Stimulated activated naive B cell treated with anti-CD40 and anti-IgM and Interleukin-4, amounts not matched to agents 10 μg/mL and 1 μg/mL and 100 μg/mL, for 72 hours (primary cell): Measurements from ENCODE around the gene DCP1A.
"Not testable (repeated sequence)": the region's sequence is repeated elsewhere in the genome, so short reads cannot be mapped to it uniquely, and the experiment has no call there.

Experiments
- ATAC-seq, 2 donors: fragments of 150-1000 bp; cut with Tn5 transposase; replicated peaks; 2 replicates each; pipeline ENCODE4 v1.10.0; 2021; ENCODE audit warnings: moderate library complexity in 1 of 2
- DNase-seq: peaks from one replicate; pipeline ENCODE4 v3.0.0; 2021
- H3K27ac Mint-ChIP-seq: one replicate; pipeline ENCODE4 v1.8.0; 2022; ENCODE audit warnings: mild to moderate bottlenecking, mixed read lengths
- H3K27me3 Mint-ChIP-seq, 2 donors: one replicate each; pipeline ENCODE4 v1.8.0; 2022; ENCODE audit warnings: mixed read lengths in 2 of 2
- H3K36me3 Mint-ChIP-seq, 2 donors: one replicate each; pipeline ENCODE4 v1.8.0; 2022; ENCODE audit warnings: mixed read lengths in 2 of 2, mild to moderate bottlenecking in 1 of 2
- H3K4me1 Mint-ChIP-seq, 2 donors: one replicate each; pipeline ENCODE4 v1.8.0; 2022; ENCODE audit warnings: mixed read lengths in 2 of 2, mild to moderate bottlenecking in 1 of 2
- H3K4me3 Mint-ChIP-seq, 2 donors: one replicate each; pipeline ENCODE4 v1.8.0; 2022; ENCODE audit warnings: mild to moderate bottlenecking in 2 of 2, mixed read lengths in 2 of 2, moderate library complexity in 1 of 2
- H3K9me3 Mint-ChIP-seq, 2 donors: one replicate each; pipeline ENCODE4 v1.8.0; 2022; ENCODE audit warnings: mixed read lengths in 2 of 2, mild to moderate bottlenecking in 1 of 2

Gene DCP1A

DNA sequence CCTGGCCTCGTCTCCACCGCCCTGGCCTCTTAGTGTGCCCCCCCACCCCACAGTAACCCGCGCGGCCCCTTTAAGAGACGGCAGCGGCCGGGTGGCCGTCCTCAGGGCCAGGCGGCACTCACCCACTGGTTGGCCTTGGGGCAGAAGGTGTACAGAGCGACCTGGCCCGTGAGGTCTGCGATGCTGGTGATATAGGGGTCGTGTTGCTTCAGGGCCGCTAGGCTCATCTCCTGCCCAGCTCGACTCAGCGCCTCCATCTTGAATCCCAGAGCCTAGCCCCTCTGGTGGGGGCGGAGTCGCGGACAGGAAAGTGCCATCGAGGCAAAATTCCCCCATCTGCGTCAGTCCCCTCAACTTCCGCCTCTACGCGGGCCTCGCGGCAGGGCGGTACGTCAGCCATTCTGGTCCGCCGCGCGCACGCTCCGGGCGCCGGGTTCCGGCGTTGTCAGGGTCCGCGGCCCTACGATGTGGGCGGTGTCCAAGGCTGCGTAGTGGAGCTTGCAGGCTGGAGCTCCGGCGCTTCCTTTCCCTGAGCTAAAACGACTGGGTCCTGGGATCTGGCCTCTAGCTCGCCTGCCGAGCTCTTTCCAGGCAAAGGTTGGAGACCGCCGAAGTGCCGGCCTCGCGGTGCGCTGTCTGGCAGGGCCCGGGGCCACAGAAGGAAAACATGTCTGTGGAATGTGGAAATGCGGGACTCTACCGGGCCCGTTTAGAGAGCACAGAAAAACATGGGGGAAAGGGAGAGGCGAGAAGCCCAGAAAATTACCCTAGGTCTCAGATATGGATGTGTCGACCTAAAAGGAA is at the start of gene DCP1A:
Gene DCP1A (minus strand): TSS at position 283 of the 804 bp plus-strand sequence. CDS start 26 bp downstream, at position 257.
- Mint-ChIP-seq H3K4me3 (peak within 1 kb of the TSS; percentile 97 to 98), H3K27me3 (no peaks in the 10 kb centered on the region), H3K36me3 (peaks cover 13 to 16% of the 10 kb centered on the region in 2 donors), H3K4me1 (peaks cover 7 to 21% of the 10 kb centered on the region in 2 donors), H3K27ac (peak within 1 kb of the TSS; percentile 99), H3K9me3 (no peaks in the 10 kb centered on the region)
- peak; percentile 96 to 98 for ATAC-seq
- peak; percentile 96 for DNase-seq

DNA sequence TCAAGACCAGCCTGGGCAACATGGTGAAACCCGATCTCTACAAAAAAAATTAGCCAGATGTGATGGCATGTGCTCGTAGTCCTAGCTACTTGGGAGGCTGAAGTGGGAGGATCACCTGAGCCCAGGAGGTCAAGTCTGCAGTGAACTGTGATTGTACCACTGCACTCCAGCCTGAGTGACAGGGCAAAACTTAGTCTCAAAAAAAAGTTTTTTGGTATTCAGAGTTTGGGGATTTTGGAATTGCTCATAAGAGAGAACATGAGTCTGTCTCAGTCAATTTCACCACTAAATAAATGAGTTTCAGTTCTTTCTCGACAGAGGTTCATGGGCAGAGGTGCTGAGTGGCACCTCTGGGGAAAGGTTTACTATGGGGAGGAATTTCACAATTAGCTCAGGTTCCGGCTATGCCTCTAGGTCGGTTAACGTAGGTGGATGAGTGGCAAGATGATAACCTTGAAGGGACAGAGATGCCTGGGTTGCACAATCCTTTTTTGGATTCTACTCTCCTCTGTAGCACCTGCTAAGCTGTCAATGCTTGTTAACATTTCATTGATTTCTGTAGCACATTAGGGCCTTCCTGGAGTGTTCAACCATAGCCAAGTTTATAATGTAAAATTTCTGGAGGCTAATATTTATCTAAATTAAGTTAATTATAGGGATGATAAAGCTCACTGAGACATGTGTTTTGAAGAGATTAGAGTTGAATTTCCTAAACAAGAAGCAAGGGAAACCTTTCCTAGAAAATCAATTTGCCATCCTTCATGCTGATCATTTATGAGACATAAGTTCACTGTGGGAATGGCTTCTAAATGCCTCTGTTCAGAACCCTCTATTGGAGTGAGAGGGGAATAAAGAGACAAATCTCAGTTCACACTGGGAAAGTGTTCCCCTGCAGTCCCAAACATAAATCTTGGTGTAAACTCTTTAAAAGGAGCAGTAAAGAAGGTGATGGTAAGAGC is 37.4 kb upstream of the DCP1A start:
- Mint-ChIP-seq H3K27me3 (peaks cover 28 to 35% of the 10 kb centered on the region in 2 donors), H3K36me3 (no peaks in the 10 kb centered on the region), H3K4me3 (no peak overlapping the region), H3K27ac (no peak overlapping the region), H3K9me3 (no peaks in the 10 kb centered on the region), H3K4me1 (peaks cover 0 to 2% of the 10 kb centered on the region in 2 donors)
- peak; percentile 25 to 85 for ATAC-seq
- no peak for DNase-seq

DNA sequence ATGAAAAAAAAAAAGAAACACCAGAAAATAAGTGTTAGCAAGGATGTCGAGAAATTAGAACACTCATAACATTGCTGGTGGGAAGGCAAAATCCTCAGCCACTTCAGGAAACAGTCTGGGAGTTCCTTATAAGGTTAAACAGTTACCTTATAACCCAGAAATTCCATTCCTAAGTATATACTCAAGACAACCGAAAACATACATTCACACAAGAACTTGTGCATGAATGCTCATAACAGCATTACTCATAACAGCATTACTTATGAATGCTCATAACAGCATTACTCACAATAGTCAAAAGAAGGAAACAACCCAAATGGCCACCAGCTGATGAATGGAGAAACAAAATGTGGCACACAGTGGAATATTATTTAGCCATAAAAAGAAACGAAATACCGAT is 34.8 kb upstream of the DCP1A start:
- Mint-ChIP-seq H3K9me3 (no peaks in the 10 kb centered on the region), H3K4me3 (no peak overlapping the region), H3K4me1 (peaks cover 0 to 2% of the 10 kb centered on the region in 2 donors), H3K27ac (no peak overlapping the region), H3K27me3 (peaks cover 24 to 31% of the 10 kb centered on the region in 2 donors), H3K36me3 (no peaks in the 10 kb centered on the region)
- ATAC-seq: peak in 1 of 2 donors; percentile 62
- DNase-seq: no peak

DNA sequence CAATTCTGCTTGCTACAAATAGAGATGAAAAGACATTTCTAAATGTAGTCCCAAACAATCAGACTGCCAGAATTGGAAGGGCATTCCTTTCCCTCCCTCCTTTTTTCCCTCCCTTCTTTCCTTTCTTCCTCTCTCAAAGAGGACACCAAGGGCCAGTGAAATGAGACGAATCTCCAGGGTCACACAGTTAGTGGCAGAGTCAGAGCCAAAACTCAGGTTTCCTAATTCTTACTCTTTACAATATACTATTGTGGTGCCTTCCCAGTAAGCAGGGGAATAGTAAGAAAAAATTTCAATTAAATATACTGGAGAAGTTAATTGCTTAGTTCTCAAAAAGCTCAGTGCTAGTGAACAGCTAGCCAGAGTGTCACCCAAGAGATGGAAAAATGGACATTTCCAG is 33.0 kb upstream of the DCP1A start:
- Mint-ChIP-seq H3K27ac (no peak overlapping the region), H3K4me3 (no peak overlapping the region), H3K36me3 (no peaks in the 10 kb centered on the region), H3K27me3 (peaks cover 15 to 17% of the 10 kb centered on the region in 2 donors), H3K9me3 (no peaks in the 10 kb centered on the region), H3K4me1 (peaks cover 0 to 2% of the 10 kb centered on the region in 2 donors)
- DNase-seq (no peak), ATAC-seq (no peak)

DNA sequence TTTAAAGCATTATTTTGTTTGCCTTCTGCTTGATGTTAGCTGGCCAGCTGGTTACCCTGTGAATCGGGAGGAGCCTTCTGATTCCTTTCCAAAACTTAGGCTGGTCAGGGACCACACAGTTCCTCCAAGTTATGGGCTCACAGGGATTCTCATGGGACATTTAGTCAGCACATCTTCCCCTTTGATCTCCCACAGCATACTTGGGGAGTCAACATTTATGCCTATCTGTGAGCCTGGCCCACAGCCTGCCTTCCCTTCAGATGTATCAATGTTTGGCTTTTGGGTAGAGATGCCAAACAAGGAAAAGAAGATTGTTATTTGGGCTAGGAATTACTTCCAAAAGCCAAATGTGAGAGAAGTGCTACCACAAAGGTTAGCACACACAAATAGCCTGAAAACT is 32.6 kb upstream of the DCP1A start:
- H3K27me3 Mint-ChIP-seq: peaks cover 17 to 21% of the 10 kb centered on the region in 2 donors
- no peak for ATAC-seq
- no peak overlapping the region for H3K27ac Mint-ChIP-seq
- no peaks in the 10 kb centered on the region for H3K36me3 Mint-ChIP-seq
- DNase-seq: no peak
- peaks cover 0 to 2% of the 10 kb centered on the region in 2 donors for H3K4me1 Mint-ChIP-seq
- no peaks in the 10 kb centered on the region for H3K9me3 Mint-ChIP-seq
- H3K4me3 Mint-ChIP-seq: no peak overlapping the region

DNA sequence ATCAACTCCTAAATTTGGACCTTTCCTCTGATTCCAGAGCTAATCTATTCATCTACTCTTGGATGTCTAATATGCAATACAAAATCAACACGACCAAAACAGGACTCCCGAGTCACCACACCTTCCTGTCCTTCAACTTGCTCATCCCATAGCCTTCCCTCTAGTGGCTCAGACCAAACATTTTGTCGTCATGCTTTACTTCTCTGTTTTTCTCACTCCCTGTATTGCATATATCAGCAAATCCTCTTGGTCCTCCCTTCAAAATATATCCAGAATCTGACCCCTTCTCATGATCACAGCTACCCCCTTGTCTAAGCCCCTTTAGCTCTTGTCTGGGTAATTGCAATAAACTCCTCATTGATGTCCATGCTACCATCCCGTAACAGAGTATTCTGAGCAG is 30.5 kb upstream of the DCP1A start:
- Mint-ChIP-seq H3K27me3 (peaks cover 19 to 31% of the 10 kb centered on the region in 2 donors), H3K27ac (no peak overlapping the region), H3K9me3 (no peaks in the 10 kb centered on the region), H3K36me3 (no peaks in the 10 kb centered on the region), H3K4me3 (no peak overlapping the region), H3K4me1 (no peaks in the 10 kb centered on the region)
- DNase-seq (no peak), ATAC-seq (no peak)

DNA sequence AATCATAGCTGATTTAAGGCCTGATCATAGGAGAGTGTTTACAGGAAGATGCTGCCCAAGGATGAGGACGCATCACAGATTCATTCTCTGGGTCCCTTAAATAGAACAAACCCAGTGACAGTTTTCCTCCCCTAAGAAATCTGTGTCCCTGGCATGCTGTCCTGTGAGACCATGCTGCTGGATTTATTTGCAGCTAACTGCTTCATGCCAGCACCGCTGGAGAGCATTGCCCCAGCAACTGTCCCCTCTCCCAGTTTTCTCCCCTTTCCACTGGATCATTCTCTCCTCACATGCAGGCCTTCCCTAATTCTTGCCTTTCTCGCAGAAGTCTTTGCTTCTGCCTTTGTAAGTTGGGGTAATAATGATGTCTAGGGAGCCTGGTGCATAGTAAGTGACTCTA is 29.3 kb upstream of the DCP1A start:
- Mint-ChIP-seq H3K36me3 (no peaks in the 10 kb centered on the region), H3K27ac (no peak overlapping the region), H3K9me3 (no peaks in the 10 kb centered on the region), H3K4me3 (no peak overlapping the region), H3K4me1 (no peaks in the 10 kb centered on the region), H3K27me3 (peaks cover 20 to 36% of the 10 kb centered on the region in 2 donors)
- ATAC-seq (no peak), DNase-seq (no peak)

DNA sequence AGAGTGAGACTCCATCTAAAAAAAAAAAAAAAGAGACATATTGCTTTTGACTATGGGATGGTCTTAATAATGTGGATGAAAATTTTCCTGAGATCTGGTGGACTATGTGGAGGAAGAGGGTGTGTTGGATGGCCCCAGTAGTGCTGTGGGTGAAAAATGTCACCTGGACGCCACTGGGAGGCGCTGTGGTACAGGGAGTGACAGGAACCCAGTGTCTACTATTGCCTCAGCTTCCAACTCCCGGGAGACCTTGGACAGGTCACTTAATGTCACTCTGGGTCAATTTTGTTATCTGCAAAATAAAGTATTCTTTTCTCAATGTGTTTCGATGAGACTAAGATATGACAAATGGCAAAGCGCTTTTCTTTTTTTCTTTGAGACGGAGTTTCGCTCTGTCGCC is 27.7 kb upstream of the DCP1A start:
- H3K36me3 Mint-ChIP-seq: no peaks in the 10 kb centered on the region
- DNase-seq: peak; percentile 9
- peak overlapping the region; percentile 5 for H3K27ac Mint-ChIP-seq
- H3K9me3 Mint-ChIP-seq: no peaks in the 10 kb centered on the region
- no peak overlapping the region for H3K4me3 Mint-ChIP-seq
- H3K27me3 Mint-ChIP-seq: peaks cover 23 to 41% of the 10 kb centered on the region in 2 donors
- ATAC-seq: peak; percentile 81 to 90
- H3K4me1 Mint-ChIP-seq: no peaks in the 10 kb centered on the region

DNA sequence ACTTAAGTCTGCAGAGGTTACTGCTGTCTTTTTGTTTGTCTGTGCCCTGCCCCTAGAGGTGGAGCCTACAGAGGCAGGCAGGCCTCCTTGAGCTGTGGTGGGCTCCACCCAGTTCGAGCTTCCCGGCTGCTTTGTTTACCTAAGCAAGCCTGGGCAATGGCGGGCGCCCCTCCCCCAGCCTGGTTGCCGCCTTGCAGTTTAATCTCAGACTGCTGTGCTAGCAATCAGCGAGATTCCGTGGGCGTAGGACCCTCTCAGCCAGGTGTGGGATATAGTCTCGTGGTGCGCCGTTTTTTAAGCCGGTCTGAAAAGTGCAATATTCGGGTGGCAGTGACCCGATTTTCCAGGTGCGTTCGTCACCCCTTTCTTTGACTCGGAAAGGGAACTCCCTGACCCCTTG is 23.4 kb upstream of the DCP1A start:
- not testable (repeated sequence) for ATAC-seq, DNase-seq, H3K27ac Mint-ChIP-seq, H3K4me3 Mint-ChIP-seq, H3K4me1 Mint-ChIP-seq, H3K36me3 Mint-ChIP-seq, H3K9me3 Mint-ChIP-seq
- H3K27me3 Mint-ChIP-seq: peaks cover 15 to 30% of the 10 kb centered on the region in 2 donors

DNA sequence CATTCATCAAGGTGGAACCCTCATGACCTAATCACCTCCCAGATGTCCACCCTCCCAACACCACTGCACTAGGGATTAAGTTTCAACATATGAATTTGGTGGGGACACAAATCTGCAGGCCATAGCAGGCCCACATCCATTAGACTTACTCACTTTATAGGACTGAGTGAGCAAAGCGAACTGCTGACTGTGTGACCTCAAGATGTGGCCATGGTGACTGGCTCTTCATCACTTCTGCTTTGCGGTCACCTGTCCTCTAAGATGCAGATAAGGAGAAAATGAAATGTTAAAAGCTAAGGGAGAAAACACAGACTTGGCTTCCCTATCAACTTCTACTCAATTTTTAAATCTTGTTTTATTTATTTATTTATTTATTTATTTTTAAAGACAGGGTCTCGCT is 14.5 kb upstream of the DCP1A start:
- no peak overlapping the region for H3K4me3 Mint-ChIP-seq
- no peak overlapping the region for H3K27ac Mint-ChIP-seq
- ATAC-seq (peak in 1 of 2 donors; percentile 42), DNase-seq (no peak)
- H3K36me3 Mint-ChIP-seq: no peaks in the 10 kb centered on the region
- no peaks in the 10 kb centered on the region for H3K27me3 Mint-ChIP-seq
- H3K4me1 Mint-ChIP-seq: no peaks in the 10 kb centered on the region
- H3K9me3 Mint-ChIP-seq: no peaks in the 10 kb centered on the region

DNA sequence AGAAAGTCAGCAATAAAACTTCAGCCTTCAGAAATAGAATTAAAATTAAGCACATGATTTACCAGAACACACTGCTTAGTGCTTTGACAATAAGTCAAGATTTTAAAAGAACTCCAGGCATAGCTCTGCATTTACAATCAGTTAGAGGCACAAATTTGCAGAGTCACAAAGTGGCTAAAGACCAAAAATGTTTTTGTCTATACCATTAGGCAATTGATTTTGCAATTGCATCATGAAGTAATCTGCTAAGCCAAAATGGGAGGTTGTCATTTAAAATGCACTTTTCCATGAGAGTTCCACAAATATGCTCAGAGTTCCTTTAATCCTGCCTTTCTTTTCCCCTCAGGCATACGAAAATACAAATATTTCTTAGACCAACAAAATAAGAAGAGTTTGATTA is 10.1 kb upstream of the DCP1A start:
- H3K27me3 Mint-ChIP-seq: no peaks in the 10 kb centered on the region
- H3K27ac Mint-ChIP-seq: no peak overlapping the region
- H3K4me1 Mint-ChIP-seq: peaks cover 0 to 2% of the 10 kb centered on the region in 2 donors
- no peak for DNase-seq
- no peak overlapping the region for H3K4me3 Mint-ChIP-seq
- ATAC-seq: no peak
- H3K9me3 Mint-ChIP-seq: no peaks in the 10 kb centered on the region
- no peaks in the 10 kb centered on the region for H3K36me3 Mint-ChIP-seq

DNA sequence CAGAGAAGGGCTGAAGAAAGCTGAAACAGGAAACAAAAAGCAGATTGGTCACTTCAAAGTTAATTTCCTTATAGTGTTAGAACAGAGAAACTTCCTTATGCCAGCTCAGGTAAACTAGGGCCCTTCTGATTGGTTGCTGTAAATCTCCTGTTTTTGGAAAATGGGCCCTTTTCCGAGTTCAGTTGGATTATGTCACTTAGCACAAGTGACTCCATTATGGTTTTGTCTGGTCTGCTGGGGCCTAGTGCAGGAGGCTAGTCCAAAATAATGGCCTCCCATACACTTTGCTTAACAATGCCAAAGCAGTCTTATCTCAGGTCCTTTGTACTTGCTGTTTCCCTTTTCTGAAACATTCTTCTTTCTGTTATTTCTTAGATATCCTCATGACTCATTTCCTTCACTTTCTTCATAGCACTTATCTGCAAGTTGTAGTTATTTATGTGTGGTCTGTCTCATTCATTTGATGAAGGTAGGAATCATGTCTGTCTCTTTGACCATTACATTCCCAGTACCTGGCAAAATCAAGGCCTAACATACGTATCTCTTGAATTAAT is 7.7 kb upstream of the DCP1A start:
- H3K27me3 Mint-ChIP-seq: no peaks in the 10 kb centered on the region
- H3K4me1 Mint-ChIP-seq: peaks cover 2 to 9% of the 10 kb centered on the region in 2 donors
- DNase-seq (no peak), ATAC-seq (no peak)
- no peak overlapping the region for H3K4me3 Mint-ChIP-seq
- no peak overlapping the region for H3K27ac Mint-ChIP-seq
- no peaks in the 10 kb centered on the region for H3K9me3 Mint-ChIP-seq
- no peaks in the 10 kb centered on the region for H3K36me3 Mint-ChIP-seq

DNA sequence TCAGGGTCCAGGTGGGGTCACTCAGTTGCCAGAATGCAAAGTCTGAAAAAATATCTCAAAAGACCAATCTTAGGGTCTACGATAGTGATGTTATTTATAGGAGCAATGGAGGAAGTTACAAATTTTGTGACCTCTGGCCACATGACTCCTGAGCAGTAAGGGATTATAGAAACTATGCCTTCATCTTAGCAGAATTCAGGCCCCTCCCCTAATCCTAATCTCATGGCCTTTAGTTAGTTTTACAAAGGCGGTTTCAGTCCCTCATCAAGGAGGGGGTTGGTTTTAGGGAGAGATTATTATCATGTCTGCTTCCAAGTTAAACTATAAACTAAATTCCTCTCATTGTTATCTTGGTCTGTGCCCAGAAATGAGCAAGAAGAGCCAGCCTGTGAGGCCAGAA is 5.9 kb upstream of the DCP1A start:
- H3K27ac Mint-ChIP-seq: no peak overlapping the region
- no peaks in the 10 kb centered on the region for H3K9me3 Mint-ChIP-seq
- no peaks in the 10 kb centered on the region for H3K36me3 Mint-ChIP-seq
- H3K4me3 Mint-ChIP-seq: no peak overlapping the region
- ATAC-seq: no peak
- peaks cover 2 to 9% of the 10 kb centered on the region in 2 donors for H3K4me1 Mint-ChIP-seq
- no peak for DNase-seq
- H3K27me3 Mint-ChIP-seq: no peaks in the 10 kb centered on the region

DNA sequence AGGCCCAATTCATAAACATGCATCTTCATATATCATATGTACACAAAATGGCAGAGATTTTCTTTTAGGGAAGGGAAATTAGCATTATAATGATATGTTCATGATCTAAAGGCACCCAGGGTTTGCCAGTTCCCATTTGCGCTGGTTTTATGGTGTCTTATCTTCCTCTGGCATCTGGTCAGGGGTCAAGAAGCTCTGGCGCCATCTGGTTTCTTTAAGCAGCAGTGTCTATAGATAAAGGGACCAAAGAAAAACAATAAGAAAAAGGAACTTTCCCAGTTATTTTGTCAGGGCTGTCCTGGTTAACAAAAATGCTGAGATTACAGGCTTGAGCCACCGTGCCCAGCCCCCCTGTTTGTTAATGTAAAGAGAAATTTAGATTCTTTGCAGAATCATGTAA is 3.3 kb upstream of the DCP1A start:
- no peak for ATAC-seq
- no peak for DNase-seq
- peaks cover 0 to 1% of the 10 kb centered on the region in 2 donors for H3K36me3 Mint-ChIP-seq

More for the DNA sequence above, 3.3 kb upstream of the DCP1A start:
- no peak overlapping the region for H3K27ac Mint-ChIP-seq
- no peaks in the 10 kb centered on the region for H3K9me3 Mint-ChIP-seq
- no peaks in the 10 kb centered on the region for H3K27me3 Mint-ChIP-seq
- no peak overlapping the region for H3K4me3 Mint-ChIP-seq
- peaks cover 6 to 16% of the 10 kb centered on the region in 2 donors for H3K4me1 Mint-ChIP-seq
